ENCODE data around the gene LAMA5. TPM values are rescaled to one million over a fixed set of nuclear protein-coding genes. Genes with fewer than 3 reads are reported as not detected.

LAMA5 gene
- total RNA-seq, 2 experiments from 2014 or later: 53.3 to 162 TPM

- Histone ChIP-seq H3K4me3 (ENCODE audit: low read depth, low read length, poor library complexity, severe bottlenecking) (no peak overlapping the region), H2AFZ (ENCODE audit: low read length) (no peak overlapping the region), H3K79me2 (ENCODE audit: insufficient read depth, low read depth, low read length) (no peaks in the 10 kb centered on the region), H3K9me3 (ENCODE audit: low read length) (no peaks in the 10 kb centered on the region), H4K20me1 (ENCODE audit: insufficient read depth, low read length) (no peaks in the 10 kb centered on the region), H3K9me2 (ENCODE audit: insufficient read depth, low read length) (no peaks in the 10 kb centered on the region), H3K36me3 (ENCODE audit: insufficient read depth, low read length) (peaks cover 30% of the 10 kb centered on the region), H3K27ac (ENCODE audit: low read depth, low read length, poor library complexity, severe bottlenecking) (no peak overlapping the region), H3K4me2 (ENCODE audit: low read length) (no peak overlapping the region), H3K4me1 (ENCODE audit: insufficient read depth, low read length, poor library complexity, severe bottlenecking) (no peaks in the 10 kb centered on the region)
- ChIA-PET POLR2A (no interaction called here), CTCF (ENCODE audit: unreplicated experiment) (no interaction called here)
- no TSS peak for BruUV-seq (replicated peaks)
- DNase-seq (ENCODE audit: low spot score): no peak
- TF ChIP-seq, protein P1, sequence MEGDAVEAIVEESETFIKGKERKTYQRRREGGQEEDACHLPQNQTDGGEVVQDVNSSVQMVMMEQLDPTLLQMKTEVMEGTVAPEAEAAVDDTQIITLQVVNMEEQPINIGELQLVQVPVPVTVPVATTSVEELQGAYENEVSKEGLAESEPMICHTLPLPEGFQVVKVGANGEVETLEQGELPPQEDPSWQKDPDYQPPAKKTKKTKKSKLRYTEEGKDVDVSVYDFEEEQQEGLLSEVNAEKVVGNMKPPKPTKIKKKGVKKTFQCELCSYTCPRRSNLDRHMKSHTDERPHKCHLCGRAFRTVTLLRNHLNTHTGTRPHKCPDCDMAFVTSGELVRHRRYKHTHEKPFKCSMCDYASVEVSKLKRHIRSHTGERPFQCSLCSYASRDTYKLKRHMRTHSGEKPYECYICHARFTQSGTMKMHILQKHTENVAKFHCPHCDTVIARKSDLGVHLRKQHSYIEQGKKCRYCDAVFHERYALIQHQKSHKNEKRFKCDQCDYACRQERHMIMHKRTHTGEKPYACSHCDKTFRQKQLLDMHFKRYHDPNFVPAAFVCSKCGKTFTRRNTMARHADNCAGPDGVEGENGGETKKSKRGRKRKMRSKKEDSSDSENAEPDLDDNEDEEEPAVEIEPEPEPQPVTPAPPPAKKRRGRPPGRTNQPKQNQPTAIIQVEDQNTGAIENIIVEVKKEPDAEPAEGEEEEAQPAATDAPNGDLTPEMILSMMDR (conservative IDR thresholded peaks at IDR 0.05; ENCODE audit: low read length): no peak
- TF ChIP-seq EZH2phosphoT487 (IDR thresholded peaks at IDR 0.05; ENCODE audit: borderline replicate concordance, low read depth, low read length): no peak
- intact Hi-C loops (cut with micrococcal nuclease; ENCODE audit: unreplicated experiment): no loop called here
Observed at GRCh38 chr20:62281161-62281933, 85.8 kb downstream of the LAMA5 start.

- H3K36me3 ChIP-seq (ENCODE audit: insufficient read depth, low read length): peaks cover 34% of the 10 kb centered on the region
- no TSS peak for BruUV-seq (replicated peaks)
Observed at GRCh38 chr20:62280303-62280702, 86.8 kb downstream of the LAMA5 start.

GRCh38 chr20:62277253-62277652, 89.9 kb downstream of the LAMA5 start:
- ChIA-PET CTCF (ENCODE audit: unreplicated experiment) (no interaction called here), POLR2A (no interaction called here)
- Histone ChIP-seq H3K36me3 (ENCODE audit: insufficient read depth, low read length) (peaks cover 34% of the 10 kb centered on the region), H2AFZ (ENCODE audit: low read length) (no peak overlapping the region), H3K79me2 (ENCODE audit: insufficient read depth, low read depth, low read length) (no peaks in the 10 kb centered on the region), H3K9me2 (ENCODE audit: insufficient read depth, low read length) (no peaks in the 10 kb centered on the region), H3K27ac (ENCODE audit: low read depth, low read length, poor library complexity, severe bottlenecking) (no peak overlapping the region), H3K4me3 (ENCODE audit: low read depth, low read length, poor library complexity, severe bottlenecking) (no peak overlapping the region), H4K20me1 (ENCODE audit: insufficient read depth, low read length) (no peaks in the 10 kb centered on the region), H3K4me2 (ENCODE audit: low read length) (no peak overlapping the region), H3K4me1 (ENCODE audit: insufficient read depth, low read length, poor library complexity, severe bottlenecking) (no peaks in the 10 kb centered on the region), H3K9me3 (ENCODE audit: low read length) (no peaks in the 10 kb centered on the region)
- BruUV-seq (replicated peaks): no TSS peak
- no peak for DNase-seq (ENCODE audit: low spot score)
- TF ChIP-seq, protein P1 (conservative IDR thresholded peaks at IDR 0.05; ENCODE audit: low read length): no peak
- no peak for TF ChIP-seq EZH2phosphoT487 (IDR thresholded peaks at IDR 0.05; ENCODE audit: borderline replicate concordance, low read depth, low read length)
- intact Hi-C loops (cut with micrococcal nuclease; ENCODE audit: unreplicated experiment): no loop called here

More at GRCh38 chr20:62280303-62280702, 86.8 kb downstream of the LAMA5 start:
- no peak for TF ChIP-seq EZH2phosphoT487 (IDR thresholded peaks at IDR 0.05; ENCODE audit: borderline replicate concordance, low read depth, low read length)
- TF ChIP-seq, protein P1 (conservative IDR thresholded peaks at IDR 0.05; ENCODE audit: low read length): no peak
- no peak for DNase-seq (ENCODE audit: low spot score)
- Histone ChIP-seq H3K4me3 (ENCODE audit: low read depth, low read length, poor library complexity, severe bottlenecking) (no peak overlapping the region), H3K79me2 (ENCODE audit: insufficient read depth, low read depth, low read length) (no peaks in the 10 kb centered on the region), H3K9me2 (ENCODE audit: insufficient read depth, low read length) (no peaks in the 10 kb centered on the region), H3K4me1 (ENCODE audit: insufficient read depth, low read length, poor library complexity, severe bottlenecking) (no peaks in the 10 kb centered on the region), H3K9me3 (ENCODE audit: low read length) (no peaks in the 10 kb centered on the region), H3K4me2 (ENCODE audit: low read length) (no peak overlapping the region), H4K20me1 (ENCODE audit: insufficient read depth, low read length) (no peaks in the 10 kb centered on the region), H2AFZ (ENCODE audit: low read length) (no peak overlapping the region), H3K27ac (ENCODE audit: low read depth, low read length, poor library complexity, severe bottlenecking) (no peak overlapping the region)
- intact Hi-C loops (cut with micrococcal nuclease; ENCODE audit: unreplicated experiment): no loop called here
- POLR2A ChIA-PET: no interaction called here
- CTCF ChIA-PET (ENCODE audit: unreplicated experiment): no interaction called here

Measured in OCI-LY7 (cell line).